Activated CD4-positive, CD25-positive, alpha-beta regulatory T cell treated with anti-CD3 and anti-CD28 coated beads, Interleukin-2, amount 50 U/mL, for 72 hours (primary cell): ENCODE data around the gene RREB1.
"Not testable (repeated sequence)": the region's sequence is repeated elsewhere in the genome, so short reads cannot be mapped to it uniquely, and the experiment has no call there.

Experiments
- DNase-seq: peaks from one replicate; pipeline ENCODE4 v3.0.0; 2021

Gene RREB1

GRCh38 chr6:7249946-7250643 lies 142.3 kb downstream of the RREB1 start:
- no peak for DNase-seq

GRCh38 chr6:7250812-7251211 lies 143.1 kb downstream of the RREB1 start:
- no peak for DNase-seq

- DNase-seq, result no peak
Observed at GRCh38 chr6:7251646-7252260, 144.0 kb downstream of the RREB1 start.

GRCh38 chr6:7252390-7252789 lies 144.6 kb downstream of the RREB1 start:
- DNase-seq, result no peak

GRCh38 chr6:7254980-7255835 lies 147.4 kb downstream of the RREB1 start:
- DNase-seq, result no peak

- DNase-seq, result no peak
Observed at GRCh38 chr6:7255918-7256317, 148.2 kb downstream of the RREB1 start.

GRCh38 chr6:7256785-7257184 lies 149.0 kb downstream of the RREB1 start:
- no peak for DNase-seq

- DNase-seq, result no peak
Observed at GRCh38 chr6:7257521-7258230, 149.9 kb downstream of the RREB1 start.

GRCh38 chr6:7258231-7258763 lies 150.5 kb downstream of the RREB1 start:
- no peak for DNase-seq

GRCh38 chr6:7260291-7261031 lies 152.7 kb downstream of the RREB1 start:
- no peak for DNase-seq

GRCh38 chr6:7261032-7261841 lies 153.5 kb downstream of the RREB1 start:
- DNase-seq, result peak; percentile 52

- DNase-seq, result no peak
Observed at GRCh38 chr6:7261852-7262461, 154.2 kb downstream of the RREB1 start.

- no peak for DNase-seq
Observed at GRCh38 chr6:7262746-7263518, 155.2 kb downstream of the RREB1 start.

GRCh38 chr6:7263519-7263805 lies 155.7 kb downstream of the RREB1 start:
- not testable (repeated sequence) for DNase-seq

- DNase-seq, result no peak
Observed at GRCh38 chr6:7264041-7264440, 156.3 kb downstream of the RREB1 start.

GRCh38 chr6:7264686-7265384 lies 157.1 kb downstream of the RREB1 start:
- no peak for DNase-seq

- not testable (repeated sequence) for DNase-seq
Observed at GRCh38 chr6:7265385-7265726, 157.6 kb downstream of the RREB1 start.

GRCh38 chr6:7267071-7267465 lies 159.3 kb downstream of the RREB1 start:
- DNase-seq, result no peak

GRCh38 chr6:7267466-7268091 lies 159.8 kb downstream of the RREB1 start:
- DNase-seq, result no peak
